ENCODE results near the gene GNAI2. TPM values are rescaled to one million over a fixed set of nuclear protein-coding genes. Genes with fewer than 3 reads are reported as not detected.
A peak's percentile ranks its signal among the peaks of the same experiment; 100 is the strongest.
"Not testable (repeated sequence)": the region's sequence is repeated elsewhere in the genome, so short reads cannot be mapped to it uniquely, and the experiment has no call there.

The GNAI2 gene
- total RNA-seq, 1 experiment from 2014 or later: 297 TPM

DNA sequence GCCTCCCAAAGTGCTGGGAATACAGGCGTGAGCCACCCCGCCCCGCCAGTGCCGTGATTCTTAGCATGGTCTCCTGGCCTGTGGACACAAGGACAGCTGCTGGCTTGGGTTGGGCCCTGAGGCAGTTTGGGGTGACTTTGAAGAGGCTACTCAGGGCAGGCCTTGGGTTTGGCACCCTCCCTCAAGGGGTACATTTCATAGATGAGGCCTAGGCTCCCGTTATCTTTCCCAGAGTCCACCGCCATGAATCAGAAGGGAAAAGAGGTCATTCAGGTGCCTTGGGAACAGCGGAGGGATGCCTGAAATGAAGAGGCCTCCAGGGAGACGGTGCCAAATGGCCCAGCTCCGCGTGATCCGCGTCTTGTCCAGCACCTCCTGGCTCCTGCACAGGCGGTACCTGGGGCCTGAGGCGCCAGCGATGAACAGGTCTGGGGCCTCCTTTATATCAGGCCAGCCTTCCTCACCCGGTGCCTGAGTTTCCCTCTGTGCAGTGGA lies 9.3 kb downstream of the GNAI2 start:
- DNase-seq (ENCODE audit: low read depth): no peak

DNA sequence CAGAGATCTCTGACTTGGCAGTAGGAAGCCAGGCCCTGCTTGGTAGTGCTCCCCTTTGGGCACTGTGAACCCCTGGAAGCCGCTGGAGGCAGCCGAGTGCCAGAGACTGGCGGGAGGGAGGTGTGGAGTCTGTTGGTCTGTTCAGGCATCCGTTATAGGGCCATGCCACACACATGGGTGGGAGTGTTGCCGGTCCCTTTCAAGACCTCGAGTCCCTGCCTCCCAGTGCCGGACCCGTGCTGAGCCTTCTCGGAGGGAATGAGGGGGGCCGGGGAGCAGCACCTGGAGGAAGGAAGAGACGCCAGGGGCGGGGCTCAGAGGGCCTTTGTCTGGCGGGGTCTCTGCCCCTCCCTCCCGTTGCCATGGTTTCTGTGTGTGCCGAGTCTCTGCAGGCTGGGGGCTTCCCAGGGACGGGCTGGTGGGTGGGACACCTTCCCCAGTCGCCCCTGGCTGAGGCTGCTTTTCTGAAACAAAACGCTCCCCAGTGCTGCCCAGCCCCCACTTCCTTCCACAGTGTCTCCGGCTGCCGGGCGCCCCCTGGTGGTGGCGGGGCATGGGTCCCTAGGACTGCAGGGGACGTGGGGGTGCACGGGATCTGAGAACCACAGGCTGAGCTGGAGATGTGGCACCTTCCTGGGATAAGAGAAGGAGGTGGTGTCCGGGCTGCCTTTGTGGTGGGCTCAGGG lies 10.0 kb downstream of the GNAI2 start:
- DNase-seq (ENCODE audit: low read depth): peak; percentile 51

DNA sequence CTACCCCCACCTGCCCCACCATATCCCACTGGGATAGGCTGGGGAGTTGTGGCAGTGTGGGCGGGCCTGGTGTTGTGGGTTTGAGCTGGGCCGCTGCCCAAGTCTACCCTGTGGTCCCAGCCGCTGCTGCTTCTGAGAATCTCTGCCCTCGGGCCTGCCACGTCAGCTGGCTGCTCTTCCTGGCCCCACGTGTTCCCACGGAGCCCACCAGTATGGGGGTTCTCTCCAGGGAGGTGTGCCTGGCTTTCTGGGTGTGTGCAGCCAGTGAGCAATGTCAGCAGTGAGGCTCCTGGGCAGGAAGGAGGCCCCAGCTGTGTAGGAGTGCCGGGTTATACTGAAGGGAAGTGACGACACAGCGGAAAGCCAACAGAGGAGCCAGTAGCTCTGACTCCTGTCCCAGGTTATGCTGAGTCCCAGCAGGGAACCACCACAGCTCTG lies 10.5 kb downstream of the GNAI2 start:
- peak; percentile 95 for DNase-seq (ENCODE audit: low read depth)

DNA sequence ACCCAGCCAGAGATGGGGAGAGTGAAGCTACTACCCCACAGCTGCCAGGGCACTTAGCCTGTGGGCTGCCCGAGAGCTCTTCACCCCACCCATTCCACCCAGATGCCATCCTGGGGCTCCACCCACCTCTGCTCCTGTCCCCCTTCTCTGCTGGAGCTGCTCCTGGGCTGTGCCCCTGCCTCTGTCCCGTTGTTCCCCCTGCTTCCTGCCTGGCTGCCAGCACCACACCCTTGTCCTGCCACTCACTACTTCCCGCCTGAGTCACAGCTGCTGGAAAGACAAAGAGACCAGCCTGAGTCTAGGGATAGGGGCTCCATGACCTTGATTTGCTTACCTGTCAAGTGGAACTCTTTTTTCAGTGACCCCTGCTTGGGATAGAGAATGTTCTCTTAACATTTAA lies 12.4 kb downstream of the GNAI2 start:
- DNase-seq (ENCODE audit: low read depth): peak; percentile 50

DNA sequence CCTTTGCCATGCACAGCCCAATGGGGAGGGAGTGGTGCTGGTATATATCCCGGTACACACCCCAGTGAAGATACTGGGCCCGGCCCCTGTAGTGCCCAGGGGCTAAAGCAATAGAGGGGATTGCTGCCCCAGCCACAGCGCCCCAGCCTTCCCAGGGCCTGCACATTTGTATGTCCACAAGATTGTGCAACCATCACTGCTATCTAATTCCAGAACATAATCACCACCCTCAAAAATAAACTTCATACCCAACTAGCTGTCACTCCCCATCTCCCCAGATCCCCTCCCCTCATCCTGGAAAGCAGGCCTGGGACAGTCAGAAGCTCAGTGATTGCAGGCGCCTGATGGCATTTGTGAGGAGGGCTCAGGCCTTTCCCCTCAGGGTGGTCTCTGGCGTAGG lies 13.5 kb downstream of the GNAI2 start:
- DNase-seq (ENCODE audit: low read depth): no peak

DNA sequence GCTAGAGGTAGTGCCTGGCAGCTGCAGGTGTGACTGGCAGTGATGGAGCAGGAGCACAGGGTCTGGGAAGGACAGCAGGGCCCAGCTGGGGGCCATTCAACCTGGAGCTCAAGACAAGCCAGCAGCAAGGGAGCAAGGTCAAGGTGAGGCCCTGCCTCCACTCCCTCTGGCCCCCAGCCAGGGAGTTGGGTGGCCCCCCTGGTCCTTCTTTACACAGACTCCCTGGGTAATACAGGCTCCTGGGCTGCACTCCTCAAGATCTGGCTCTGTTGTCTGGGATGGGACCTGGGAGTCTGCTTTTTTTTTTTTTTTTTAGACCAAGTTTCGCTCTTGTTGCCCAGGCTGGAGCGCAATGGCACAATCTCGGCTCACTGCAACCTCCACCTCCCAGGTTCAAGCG lies 14.5 kb downstream of the GNAI2 start:
- no peak for DNase-seq (ENCODE audit: low read depth)

DNA sequence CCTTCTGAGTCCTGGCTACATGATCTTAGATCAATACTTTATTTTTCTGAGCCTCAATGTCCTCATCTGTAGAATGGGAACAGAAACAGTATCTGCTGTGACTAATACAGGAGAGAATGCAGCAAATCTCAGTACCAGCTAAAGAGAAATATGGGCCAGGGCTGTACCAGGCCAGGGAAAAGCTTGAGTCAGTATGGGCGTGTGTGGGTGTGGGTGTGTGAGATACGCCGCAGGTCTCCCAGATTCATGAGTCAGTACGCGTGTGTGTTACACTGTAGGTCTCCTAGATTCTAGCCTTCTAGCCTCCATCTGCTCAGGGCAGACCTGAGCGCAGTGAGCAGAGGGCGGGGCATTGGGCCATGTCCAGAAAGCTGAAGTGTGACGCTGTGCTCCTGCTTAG lies 15.2 kb downstream of the GNAI2 start:
- peak; percentile 88 for DNase-seq (ENCODE audit: low read depth)

DNA sequence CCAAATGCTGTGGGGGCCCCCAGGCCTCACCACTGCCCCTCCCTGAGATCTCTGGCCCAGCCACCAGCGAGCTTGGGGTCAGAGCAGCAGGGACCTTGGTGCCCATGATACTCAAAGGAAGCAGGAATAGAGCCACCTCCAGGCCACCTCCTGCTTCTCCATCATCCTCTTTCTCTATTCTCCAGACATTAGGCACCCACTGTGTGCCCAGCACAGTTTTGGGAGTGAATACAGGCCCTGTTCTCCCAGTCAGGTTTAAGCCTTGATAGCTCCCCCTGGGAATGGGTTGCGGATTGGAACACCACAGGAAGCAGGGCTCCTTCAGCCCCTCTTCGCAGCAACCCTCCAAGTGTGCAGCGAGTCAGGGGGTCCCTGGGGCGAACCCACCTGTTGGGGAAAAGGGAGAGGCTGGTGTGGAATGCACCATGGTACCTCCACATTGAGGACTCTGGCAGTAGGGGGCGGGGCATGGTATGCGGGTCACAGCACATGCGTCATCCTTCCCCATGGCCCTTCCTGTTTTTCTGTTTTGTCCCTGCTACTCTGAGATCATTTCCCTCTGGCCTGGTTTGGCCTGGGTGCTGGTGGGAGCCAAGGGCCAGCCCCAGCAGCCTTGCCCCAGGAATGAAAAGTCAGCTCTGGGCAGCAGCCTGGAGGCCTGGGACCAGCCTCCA lies 18.7 kb downstream of the GNAI2 start:
- peak; percentile 45 for DNase-seq (ENCODE audit: low read depth)

DNA sequence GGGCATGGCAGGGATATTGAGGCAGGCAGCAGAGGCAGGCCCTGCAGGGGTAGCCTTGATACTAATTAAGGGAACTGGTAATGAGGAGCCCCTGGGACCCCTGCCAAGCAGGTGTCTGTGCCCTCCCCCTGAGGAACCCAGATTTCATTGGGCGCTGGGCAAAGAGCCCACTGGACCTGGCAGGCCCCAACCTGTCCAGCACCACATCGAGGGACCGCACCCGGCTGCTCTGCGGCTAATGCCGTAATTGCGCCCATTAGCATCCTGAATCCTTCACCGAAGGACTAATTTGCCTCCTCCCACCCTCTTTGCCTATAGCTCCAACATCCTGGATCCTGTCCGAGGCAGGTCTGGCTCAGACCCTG lies 19.2 kb downstream of the GNAI2 start:
- DNase-seq (ENCODE audit: low read depth): no peak

DNA sequence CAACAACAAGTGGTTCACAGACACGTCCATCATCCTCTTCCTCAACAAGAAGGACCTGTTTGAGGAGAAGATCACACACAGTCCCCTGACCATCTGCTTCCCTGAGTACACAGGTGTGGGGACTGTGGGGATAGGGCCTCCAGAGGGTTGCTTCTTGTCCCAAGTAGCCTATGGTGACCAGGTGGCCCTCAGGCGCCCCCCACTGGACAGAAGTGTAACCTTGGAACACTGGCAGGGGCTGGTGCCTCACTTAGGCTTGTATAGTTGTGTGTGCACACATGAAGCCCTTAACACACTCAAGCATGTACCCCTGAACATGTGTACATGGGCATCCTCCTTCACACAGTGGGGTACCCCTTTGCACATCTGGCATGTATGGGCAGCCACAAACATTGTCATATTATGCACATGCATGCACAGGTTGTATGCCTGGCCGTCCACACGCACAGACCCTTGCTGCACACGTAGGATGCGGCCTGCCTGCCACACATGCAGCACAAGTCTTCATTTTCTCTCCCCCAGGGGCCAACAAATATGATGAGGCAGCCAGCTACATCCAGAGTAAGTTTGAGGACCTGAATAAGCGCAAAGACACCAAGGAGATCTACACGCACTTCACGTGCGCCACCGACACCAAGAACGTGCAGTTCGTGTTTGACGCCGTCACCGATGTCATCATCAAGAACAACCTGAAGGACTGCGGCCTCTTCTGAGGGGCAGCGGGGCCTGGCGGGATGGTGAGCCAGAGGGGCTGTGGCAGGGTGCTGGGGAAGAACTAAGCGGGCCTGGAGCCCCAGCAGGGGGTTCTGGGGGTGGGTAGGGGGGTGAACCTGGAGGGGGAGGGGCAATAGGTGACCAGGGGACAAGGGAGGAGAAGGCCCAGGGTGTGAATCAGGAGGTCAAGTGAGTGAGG lies 21.2 kb downstream of the GNAI2 start:
- peak; percentile 37 for DNase-seq (ENCODE audit: low read depth)

DNA sequence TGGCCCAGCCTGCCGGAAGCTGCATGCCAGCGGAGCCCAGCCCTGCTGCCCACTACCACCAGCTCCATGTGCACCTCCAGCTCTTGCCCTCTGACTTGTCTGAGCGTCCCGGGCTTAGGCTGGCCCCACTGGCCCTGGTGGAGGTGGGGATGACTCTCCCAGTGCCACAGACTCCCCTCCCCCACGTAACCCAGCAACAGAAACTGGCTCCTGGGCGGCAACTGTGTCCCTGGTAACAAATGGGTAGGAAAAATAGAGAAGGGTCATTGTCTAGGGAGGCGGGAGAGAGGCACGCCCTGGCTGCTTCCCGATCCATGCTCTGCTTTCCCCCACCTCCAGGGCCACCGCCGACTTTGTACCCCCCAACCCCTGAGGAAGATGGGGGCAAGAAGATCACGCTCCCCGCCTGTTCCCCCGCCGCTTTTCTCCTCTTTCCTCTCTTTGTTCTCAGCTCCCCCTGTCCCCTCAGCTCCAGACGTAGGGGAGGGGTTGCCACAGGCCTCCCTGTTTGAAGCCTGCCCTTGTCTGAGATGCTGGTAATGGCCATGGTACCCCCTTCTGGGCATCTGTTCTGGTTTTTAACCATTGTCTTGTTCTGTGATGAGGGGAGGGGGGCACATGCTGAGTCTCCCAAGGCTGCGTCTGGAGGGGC lies 22.2 kb downstream of the GNAI2 start:
- DNase-seq (ENCODE audit: low read depth): no peak

DNA sequence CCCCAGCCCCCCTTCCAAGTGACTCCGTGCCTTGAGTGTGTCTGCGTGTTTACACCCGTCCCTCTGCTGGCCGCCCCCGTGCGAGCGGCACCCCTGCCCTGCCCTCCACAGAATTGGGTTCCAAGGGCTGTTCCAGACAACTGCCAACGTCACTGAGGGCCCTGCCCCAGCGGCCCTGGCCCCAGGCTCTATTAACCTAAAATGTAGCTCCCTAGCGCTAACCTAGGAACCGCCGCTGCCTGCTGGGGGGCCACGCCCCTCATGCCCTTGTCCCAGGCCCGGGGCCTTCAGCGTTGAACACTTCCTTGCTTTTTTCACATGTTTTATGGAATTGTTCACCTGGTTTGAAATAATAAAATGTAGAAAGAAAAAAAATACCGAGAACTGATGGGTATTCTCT lies 23.0 kb downstream of the GNAI2 start:
- DNase-seq (ENCODE audit: low read depth): no peak

DNA sequence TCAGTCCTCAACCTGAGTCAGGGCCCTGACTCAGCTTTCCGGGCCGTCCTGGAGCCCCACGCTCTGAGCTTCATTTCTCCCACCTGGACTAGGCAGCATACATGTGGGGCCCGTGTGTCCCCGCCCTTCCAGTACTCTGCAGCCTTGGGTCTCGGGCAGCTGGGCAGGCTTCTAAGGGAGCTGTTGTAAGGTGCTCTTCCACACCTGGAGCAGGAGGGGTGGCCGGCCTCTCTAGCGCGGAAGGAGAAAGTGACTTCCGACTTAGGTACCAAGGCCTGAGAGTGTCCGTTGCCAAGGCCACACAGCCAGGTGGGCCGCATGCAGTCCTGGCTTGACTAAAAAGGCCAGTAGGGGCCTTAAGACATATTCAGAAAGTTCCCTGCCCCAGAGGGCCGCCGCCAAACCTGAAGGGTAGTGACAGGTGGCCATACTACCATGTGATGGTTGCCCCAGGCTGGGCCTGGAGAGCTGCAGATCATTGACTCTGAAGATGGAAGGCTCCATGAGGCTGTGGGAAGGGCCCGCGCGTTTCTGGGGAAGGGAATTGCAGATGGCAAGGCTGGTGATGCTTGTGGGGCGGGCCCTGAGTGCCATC lies 23.5 kb downstream of the GNAI2 start:
- DNase-seq (ENCODE audit: low read depth): no peak

DNA sequence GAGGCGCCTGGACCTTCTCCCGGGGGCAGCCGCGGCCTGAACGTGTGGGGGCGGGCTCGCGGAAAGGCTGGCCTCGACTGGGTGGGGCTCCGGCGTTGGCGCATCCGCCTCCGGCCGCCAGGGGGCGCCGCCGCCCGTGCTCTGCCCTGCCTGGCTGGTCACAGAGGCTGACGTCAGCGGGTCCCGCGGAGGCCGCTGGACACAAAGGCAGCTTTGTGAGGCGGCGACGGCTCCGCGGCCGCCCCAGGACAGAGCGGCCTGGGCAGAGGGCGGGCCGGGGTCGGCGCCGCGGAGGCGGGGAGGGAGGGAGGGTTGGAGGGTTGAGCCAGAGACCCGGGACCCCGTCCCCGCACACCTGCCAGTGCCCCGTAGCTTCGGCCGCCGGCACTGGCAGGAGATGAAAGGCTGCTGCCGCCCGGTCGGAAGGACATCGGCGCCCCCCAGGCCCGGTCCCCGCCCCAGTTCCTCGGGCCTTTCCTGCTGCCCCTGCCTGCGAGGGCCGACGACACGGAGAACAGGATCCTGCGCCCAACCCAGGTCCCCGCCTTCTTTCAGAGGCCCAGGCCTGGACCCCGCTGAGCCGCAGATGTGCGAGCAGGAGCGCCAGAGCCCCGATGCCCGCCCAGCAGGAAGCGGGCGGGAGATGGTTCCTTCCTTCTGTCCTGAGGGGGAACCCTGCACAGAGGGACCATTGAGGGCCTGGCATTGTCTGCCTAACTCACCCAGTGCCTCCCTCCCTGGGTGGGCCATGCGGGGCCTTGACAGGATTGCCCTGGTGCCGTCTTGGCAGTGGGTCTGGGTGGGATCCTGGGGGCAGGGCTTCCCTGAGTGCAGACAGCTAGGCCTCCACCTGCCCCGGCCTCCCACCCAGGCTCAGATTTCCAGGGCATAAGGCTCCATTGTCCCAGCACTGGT lies 24.3 kb downstream of the GNAI2 start:
- peak; percentile 85 for DNase-seq (ENCODE audit: low read depth)

DNA sequence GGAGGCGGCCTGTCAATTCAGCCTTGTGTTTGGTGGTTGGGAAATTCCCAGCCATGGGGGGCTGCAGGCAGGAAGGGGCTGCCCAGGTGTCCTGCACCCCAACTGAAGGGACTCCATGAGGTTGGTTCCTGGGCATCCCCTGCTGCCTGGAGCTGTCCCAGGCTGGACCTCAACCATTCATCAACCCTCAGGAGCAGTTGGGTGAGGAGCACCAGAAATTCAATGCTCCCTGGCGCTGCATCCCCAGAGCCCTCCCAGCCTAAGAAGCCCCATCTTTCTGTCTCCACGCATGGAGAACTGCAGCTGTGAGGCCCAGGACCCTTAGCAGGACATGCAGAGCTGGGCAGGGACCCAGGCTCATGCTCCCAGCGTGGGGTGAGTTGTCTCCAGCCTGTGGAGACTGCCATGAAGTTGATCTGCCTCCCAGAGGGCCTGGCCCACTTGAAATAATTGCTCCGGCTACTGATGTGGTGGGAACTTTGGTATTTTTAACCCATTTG lies 25.0 kb downstream of the GNAI2 start:
- no peak for DNase-seq (ENCODE audit: low read depth)

DNA sequence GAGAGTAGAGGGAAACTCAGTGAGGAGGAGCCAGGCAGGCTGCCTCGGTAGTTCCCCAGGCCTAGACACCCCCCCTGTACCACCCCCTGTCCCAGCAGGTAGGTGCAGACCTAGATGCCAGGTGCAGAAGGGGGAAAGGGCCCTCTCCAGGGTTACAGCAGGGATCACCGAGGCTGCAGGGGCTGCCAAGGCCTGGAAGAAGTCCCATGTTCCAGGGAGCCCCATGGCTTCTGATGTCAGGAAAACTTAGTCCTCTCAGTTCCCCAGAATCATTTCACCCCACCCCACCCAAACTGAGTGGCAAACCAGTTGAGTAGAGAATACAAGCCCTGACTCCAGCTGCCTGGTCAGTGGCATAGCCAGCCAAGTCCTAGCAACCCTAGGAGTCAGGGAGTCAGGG lies 25.5 kb downstream of the GNAI2 start:
- no peak for DNase-seq (ENCODE audit: low read depth)

DNA sequence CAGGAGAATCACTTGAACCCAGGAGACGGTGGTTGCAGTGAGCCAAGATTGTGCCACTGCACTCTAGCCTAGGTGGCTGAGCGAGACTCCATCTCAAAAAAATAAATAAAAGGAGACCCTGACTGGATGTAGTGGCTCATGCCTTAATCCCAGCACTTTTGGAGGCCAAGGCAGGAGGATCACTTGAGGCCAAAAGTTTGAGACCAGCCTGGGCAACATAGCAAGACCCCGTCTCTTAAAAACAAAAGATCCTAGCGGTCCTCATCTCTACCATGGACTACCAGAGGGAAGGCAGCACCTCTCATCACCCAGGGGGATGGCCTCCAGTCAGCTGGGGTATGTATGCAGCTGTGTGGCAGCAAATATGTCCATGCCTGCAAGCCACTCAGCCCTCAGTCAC lies 26.2 kb downstream of the GNAI2 start:
- DNase-seq (ENCODE audit: low read depth): not testable (repeated sequence)

DNA sequence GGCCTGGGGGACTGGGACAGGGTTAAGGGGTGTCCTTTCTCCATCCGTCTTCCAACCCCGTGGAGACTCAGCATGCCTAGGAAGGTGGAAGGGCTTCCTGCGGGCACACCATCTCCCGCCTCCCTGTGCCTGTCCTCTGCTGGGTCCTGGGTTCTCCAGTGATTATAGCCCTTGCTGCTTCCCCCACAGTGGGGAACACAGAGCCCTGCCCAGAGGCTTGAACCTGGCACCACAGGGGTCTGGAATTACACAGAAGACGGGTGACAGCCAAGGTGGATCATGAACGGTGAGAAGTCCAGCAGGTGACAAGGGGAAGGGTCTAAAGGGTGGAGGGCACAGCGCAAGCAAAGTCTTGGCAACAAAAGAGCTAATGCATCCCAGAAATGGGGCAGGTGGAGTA lies 26.8 kb downstream of the GNAI2 start:
- no peak for DNase-seq (ENCODE audit: low read depth)

DNA sequence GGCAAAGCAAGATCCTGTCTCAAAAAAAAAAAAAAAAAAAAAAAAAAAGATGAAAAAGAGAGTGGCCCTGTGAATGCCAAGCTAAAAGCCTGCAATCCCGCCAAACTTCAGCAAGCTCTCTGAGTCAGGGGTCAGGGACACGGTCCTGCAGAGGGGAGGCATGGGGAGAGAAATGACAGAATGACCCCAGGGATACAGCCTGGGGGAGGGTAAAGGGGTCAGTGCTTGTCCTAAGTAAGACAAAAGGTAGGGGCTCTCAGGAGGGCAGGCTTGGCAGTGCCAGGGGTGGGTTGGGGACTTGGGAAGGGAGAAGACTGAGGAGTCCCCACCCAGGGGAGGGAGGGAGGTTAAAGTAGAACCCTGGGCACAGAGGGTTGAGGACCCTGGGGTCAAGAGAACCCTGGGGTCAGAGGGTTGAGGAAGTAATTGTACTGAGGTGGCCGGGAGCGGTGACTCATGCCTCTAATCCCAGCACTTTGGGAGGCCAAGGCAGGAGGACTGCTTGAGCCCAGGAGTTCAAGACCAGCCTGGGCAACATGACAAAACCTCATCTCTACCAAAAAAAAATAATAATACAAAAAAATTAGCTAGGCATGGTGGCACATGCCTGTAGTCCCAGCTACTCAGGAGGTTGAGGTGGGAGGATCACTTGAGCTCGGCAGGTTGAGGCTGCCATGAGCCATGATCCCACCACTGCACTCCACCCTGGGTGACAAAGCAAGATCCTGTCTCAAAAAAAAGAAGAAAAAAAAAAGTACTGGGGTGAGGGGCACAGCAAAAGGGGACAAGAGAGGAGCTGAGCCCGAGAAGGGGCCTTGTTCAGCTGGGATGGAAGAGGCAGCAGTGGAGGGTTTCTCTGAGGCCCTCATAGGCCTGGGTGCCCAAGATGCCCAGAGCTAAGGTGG lies 27.7 kb downstream of the GNAI2 start:
- DNase-seq (ENCODE audit: low read depth): no peak
